HepG2 (cell line): ENCODE data around the gene POMT2.

Source experiments
- BRCA1 ChIP-seq: sonication (generic); formaldehyde crosslinking; IDR thresholded peaks from 2 replicates; pipeline ENCODE4 v1.4.0; 2020; ENCODE audit warnings: missing genetic modification reagents
- CBX5 ChIP-seq: sonication (generic); formaldehyde crosslinking; IDR thresholded peaks from 2 replicates; pipeline ENCODE4 v1.4.0; 2020; ENCODE audit warnings: missing genetic modification reagents, borderline replicate concordance
- KDM4B ChIP-seq: sonication (generic); formaldehyde crosslinking; IDR thresholded peaks from 2 replicates; pipeline ENCODE4 v1.4.0; 2020; ENCODE audit warnings: missing genetic modification reagents
- MAZ ChIP-seq, 2 experiments: sonication (generic) in 1 of 2; formaldehyde crosslinking in 1 of 2; IDR thresholded peaks; 2 replicates each; pipeline versions ENCODE4 v1.5.0 to v1.6.1; 2012 to 2020; ENCODE audit warnings: low read depth in 2 of 2, mild to moderate bottlenecking in 2 of 2, borderline replicate concordance in 1 of 2, improper control_type of control experiment in 1 of 2, low read length in 1 of 2, missing genetic modification reagents in 1 of 2, moderate library complexity in 1 of 2
- POLR2A ChIP-seq, 2 experiments: IDR thresholded peaks; 2 replicates each; pipeline ENCODE4 v1.6.1; 2011; ENCODE audit warnings: low read depth in 2 of 2, low read length in 2 of 2, mild to moderate bottlenecking in 1 of 2, moderate library complexity in 1 of 2; ENCODE audit not compliant: insufficient read depth in 1 of 2
- ZNF382 ChIP-seq: sonication (generic); formaldehyde crosslinking; IDR thresholded peaks from 2 replicates; pipeline ENCODE4 v1.5.0; 2020; ENCODE audit warnings: missing genetic modification reagents, mild to moderate bottlenecking, borderline replicate concordance
- TF ChIP-seq, protein P1 (sequence below): sonication (generic); formaldehyde crosslinking; IDR thresholded peaks from 2 replicates; pipeline ENCODE4 v1.5.0; 2020; ENCODE audit warnings: mild to moderate bottlenecking, missing genetic modification reagents, moderate library complexity
- TF ChIP-seq, protein P2 (sequence below): sonication (generic); formaldehyde crosslinking; IDR thresholded peaks from 2 replicates; pipeline ENCODE4 v1.5.0; 2020; ENCODE audit warnings: mild to moderate bottlenecking, missing genetic modification reagents, borderline replicate concordance

DNA sequence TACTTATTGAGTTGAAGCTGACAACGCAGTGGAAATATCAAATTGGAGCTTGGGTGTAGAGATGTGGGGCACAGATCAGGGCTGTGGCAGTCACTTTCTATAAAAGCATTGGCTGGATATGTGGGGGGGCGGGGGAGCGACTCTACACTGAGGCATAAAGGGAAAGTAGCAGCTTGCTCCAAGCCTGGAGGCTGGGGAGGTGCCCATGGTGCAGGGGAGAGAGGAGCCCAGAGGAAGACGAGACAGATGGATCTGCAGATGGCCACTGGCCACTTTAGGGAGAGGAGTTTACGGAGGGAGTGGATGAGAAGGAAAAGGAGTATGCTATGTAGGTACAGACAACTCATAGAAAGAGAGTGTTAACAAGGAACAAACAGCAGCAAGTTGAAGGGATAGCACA, 36.2 kb downstream of the POMT2 start:
- no peak for TF ChIP-seq BRCA1 (CRISPR knock-in tag)
- TF ChIP-seq CBX5 = no peak
- TF ChIP-seq MAZ (IDR thresholded peaks at IDR 0.05; ENCODE audit: borderline replicate concordance, low read depth, low read length) = no peak
- TF ChIP-seq MAZ (CRISPR knock-in tag; IDR thresholded peaks at IDR 0.05; ENCODE audit: low read depth) = no peak
- TF ChIP-seq, protein P1, sequence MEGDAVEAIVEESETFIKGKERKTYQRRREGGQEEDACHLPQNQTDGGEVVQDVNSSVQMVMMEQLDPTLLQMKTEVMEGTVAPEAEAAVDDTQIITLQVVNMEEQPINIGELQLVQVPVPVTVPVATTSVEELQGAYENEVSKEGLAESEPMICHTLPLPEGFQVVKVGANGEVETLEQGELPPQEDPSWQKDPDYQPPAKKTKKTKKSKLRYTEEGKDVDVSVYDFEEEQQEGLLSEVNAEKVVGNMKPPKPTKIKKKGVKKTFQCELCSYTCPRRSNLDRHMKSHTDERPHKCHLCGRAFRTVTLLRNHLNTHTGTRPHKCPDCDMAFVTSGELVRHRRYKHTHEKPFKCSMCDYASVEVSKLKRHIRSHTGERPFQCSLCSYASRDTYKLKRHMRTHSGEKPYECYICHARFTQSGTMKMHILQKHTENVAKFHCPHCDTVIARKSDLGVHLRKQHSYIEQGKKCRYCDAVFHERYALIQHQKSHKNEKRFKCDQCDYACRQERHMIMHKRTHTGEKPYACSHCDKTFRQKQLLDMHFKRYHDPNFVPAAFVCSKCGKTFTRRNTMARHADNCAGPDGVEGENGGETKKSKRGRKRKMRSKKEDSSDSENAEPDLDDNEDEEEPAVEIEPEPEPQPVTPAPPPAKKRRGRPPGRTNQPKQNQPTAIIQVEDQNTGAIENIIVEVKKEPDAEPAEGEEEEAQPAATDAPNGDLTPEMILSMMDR (CRISPR knock-in tag) = no peak
- TF ChIP-seq ZNF382 (CRISPR knock-in tag) = no peak
- TF ChIP-seq, protein P2, sequence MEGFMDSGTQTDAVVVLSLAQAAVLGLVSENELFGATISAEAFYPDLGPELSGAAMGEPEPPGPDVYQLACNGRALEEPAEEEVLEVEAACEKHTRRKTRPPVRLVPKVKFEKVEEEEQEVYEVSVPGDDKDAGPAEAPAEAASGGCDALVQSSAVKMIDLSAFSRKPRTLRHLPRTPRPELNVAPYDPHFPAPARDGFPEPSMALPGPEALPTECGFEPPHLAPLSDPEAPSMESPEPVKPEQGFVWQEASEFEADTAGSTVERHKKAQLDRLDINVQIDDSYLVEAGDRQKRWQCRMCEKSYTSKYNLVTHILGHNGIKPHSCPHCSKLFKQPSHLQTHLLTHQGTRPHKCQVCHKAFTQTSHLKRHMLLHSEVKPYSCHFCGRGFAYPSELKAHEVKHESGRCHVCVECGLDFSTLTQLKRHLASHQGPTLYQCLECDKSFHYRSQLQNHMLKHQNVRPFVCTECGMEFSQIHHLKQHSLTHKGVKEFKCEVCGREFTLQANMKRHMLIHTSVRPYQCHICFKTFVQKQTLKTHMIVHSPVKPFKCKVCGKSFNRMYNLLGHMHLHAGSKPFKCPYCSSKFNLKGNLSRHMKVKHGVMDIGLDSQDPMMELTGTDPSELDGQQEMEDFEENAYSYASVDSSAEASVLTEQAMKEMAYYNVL (CRISPR knock-in tag) = no peak
- no peak for TF ChIP-seq KDM4B (CRISPR knock-in tag)
- no peak for TF ChIP-seq POLR2A (IDR thresholded peaks at IDR 0.05; ENCODE audit: insufficient read depth in 1 of 2, low read depth in 2 of 2, low read length in 2 of 2)
